GM18868 (cell line): ENCODE data around the gene TTC9C.
A peak's percentile ranks its signal among the peaks of the same experiment; 100 is the strongest.
"Not testable (repeated sequence)": the region's sequence is repeated elsewhere in the genome, so short reads cannot be mapped to it uniquely, and the experiment has no call there.

Source experiments
- ATAC-seq: cut with Tn5 transposase; IDR thresholded peaks from one replicate; pipeline ENCODE4 v1.9.1; 2021; ENCODE audit warnings: mild to moderate bottlenecking, moderate library complexity; ENCODE audit not compliant: unreplicated experiment

TTC9C gene

GRCh38 chr11:62749931-62750330 is 21.6 kb downstream of the TTC9C start:
- not testable (repeated sequence) for ATAC-seq

DNA sequence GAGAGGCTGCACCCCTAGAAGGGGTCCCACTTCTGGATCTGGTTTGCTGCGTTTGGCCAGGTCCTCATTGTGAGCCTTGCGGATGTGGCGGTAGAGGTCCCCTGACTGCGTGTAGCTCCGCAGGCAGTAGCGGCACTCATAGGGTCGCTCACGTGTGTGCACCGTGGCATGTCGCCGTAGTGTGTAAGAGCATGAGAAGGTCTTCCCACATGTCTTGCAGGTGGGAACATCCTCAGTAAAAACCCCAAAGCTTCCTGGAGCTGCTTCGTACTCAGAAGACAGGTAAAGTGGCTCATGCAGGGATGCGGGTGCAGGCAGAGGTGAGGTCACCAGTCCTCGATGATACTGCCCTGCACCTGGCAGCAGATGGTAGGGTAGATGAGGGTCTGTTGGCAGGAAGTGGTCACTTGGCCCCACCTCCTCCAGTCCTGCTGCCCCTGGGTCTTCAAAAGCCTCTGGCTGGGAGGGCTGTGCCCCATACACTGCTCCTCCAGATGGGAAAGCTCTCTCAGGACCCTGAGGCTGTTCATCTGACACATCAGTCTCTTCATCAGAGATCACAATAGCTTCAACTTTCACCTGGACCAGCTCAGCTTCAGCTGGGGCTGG is 24.0 kb downstream of the TTC9C start:
- ATAC-seq: no peak

DNA sequence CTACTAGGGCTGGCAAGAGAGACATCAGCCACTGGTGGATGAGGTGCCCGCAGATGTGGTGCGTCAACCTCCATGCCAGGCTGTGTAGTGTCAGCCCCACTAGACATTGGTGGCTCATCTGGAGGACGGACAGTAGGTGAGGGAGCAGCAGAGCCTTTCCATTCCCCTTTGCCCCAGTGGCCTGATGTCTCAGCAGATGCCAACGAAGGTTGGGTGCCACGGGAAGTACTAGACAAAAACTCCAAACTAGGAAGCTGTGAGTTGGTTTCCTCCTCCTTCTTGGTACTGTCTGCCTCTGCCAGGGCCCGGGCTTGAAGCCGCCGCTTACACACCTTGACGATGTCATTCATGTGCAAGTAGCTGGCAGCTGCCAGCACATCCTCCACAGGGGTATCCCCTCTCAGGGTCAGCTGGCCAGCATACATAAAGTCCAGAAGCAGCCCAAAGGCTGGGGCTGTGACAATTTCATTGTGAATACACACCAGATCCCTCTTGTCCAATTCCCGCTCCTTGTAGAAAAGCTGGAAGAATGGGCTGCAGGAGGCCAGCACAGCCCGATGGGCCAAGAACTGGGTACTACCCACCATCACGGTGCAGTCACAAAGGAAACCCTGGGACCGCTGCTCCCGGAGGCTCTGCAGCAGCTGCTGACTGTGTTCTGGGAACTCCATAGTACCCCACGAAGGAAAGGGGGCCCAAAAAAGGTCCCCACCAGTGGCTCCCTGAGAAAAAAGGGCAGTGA is 24.9 kb downstream of the TTC9C start:
- ATAC-seq: no peak

DNA sequence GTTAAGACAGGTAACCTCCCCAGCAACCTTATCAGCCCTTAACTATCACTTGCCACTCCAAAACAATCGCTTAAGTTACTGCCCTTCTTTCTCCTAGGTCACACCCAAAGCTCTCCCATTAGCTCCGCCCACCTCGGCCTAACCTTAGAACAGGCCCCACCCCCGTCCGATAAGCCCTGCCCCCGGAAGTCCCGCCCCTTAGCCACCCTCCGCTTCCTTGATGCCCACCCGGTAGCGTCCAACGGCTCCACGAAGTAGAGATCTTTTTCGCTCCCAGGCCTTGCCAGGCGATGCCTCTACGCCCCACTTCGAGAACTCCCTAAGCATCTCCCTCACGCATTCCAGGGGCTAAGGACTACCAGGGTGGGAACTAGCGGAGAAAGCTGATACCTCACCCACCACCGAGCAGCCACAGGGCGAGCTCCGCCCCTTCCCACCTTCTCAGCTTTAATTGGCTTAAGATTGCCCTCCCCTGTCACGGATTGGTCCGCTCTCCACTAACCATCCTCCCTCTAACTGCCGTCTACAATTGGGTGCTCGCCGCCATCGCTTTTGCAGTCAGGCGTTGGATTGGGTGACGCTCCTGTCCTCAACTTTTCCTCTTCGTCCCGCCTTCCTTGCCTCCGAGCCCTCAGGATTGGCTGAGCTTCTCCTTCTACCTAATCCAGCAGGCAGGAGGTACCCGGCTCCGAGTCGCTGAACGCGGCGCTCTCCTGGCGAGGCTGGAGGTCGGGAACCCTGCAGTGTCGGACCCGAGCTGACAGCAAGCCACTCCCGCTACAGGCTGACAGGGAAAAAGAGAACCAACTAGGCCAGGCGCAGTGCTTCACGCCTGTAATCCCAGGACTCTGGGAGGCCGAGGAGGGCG is 25.7 kb downstream of the TTC9C start, which contains the start of gene ZBTB3:
Gene ZBTB3, minus strand, starts transcription at position 425 of the 868 bp plus-strand sequence. CDS start 496 bp downstream, outside the sequence.
- ATAC-seq: peak; percentile 96

- no peak for ATAC-seq
Observed at GRCh38 chr11:62755086-62755615, 26.9 kb downstream of the TTC9C start.

GRCh38 chr11:62757846-62758788 is 29.8 kb downstream of the TTC9C start:
- no peak for ATAC-seq

DNA sequence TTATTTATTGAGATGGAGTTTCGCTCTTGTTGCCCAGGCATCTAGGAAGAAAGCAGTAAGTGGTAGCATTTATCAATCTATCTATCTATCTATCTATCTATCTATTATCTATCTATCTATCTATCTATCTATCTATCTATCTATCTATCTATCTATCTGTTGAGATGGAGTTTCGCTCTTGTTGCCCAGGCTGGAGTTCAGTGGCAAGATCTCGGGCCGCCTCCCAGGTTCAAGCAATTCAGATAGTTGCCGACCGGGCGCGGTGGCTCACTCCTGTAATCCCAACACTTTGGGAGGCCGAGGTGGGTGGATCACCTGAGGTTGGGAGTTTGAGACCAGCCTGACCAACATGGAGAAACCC is 32.6 kb downstream of the TTC9C start:
- not testable (repeated sequence) for ATAC-seq

DNA sequence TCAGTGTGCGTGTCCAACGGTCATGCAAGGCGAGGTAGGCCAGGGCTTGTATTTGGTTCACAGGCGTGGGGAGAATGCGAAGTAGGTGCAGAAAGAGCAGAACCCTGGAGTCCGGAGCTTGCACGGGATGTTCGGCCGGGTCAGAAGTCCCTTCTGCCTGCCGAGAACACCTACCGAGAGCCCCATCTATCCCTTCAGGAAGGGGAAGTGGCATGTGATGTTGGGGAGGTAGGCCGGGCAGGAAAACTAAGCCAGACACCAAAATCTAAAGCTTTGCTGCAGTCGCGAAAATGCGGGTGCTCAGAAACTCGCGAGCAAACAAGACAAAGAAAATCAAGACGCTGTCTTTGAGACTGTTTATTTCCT is 42.5 kb downstream of the TTC9C start:
- peak; percentile 2 for ATAC-seq

GRCh38 chr11:62771144-62772021 is 43.1 kb downstream of the TTC9C start, which contains the start of gene TAF6L:
Gene TAF6L, plus strand, starts transcription at chr11:62771396. Its CDS starts 4,388 bp downstream, at chr11:62775784.
- ATAC-seq: peak; percentile 84

DNA sequence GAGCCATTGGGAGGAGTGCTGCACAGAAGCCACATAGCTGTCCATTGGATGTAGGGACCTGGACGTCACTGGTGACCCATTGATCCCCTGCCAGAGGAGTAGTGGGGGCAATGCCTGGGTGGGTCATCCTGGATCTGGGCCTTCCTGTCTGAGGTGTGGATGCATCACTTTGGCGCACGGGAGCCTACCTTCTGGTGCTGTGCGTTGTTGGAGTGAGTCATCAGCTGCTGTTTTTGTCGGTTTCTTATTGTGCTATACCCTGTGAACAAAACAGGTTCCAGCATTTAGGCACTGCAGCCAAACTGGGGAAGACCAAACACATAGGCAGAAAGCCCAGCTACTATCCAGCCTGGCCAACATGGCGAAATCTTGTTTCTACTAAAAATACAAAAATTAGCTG is 46.1 kb downstream of the TTC9C start:
- no peak for ATAC-seq

DNA sequence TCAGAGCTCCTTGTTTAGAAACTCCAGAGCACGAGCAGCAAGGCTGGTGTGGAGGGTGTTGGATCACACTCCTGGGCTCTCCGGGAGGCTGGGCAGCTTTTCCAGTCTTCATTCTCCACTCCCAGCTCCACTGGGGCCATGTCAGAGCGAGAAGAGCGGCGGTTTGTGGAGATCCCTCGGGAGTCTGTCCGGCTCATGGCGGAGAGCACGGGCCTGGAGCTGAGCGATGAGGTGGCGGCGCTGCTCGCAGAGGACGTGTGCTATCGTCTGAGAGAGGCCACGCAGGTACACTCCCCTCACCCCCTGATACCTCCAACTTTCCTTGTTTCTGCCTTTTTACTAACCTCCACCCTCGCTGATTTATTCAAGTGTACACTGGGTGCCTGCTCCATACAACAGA is 47.4 kb downstream of the TTC9C start:
- no peak for ATAC-seq

GRCh38 chr11:62777389-62777788 is 49.1 kb downstream of the TTC9C start:
- no peak for ATAC-seq

- no peak for ATAC-seq
Observed at GRCh38 chr11:62778441-62778840, 50.2 kb downstream of the TTC9C start.

- ATAC-seq: no peak
Observed at GRCh38 chr11:62782753-62783152, 54.5 kb downstream of the TTC9C start.

- ATAC-seq: peak; percentile 74
Observed at GRCh38 chr11:62786318-62787004, 58.2 kb downstream of the TTC9C start.

DNA sequence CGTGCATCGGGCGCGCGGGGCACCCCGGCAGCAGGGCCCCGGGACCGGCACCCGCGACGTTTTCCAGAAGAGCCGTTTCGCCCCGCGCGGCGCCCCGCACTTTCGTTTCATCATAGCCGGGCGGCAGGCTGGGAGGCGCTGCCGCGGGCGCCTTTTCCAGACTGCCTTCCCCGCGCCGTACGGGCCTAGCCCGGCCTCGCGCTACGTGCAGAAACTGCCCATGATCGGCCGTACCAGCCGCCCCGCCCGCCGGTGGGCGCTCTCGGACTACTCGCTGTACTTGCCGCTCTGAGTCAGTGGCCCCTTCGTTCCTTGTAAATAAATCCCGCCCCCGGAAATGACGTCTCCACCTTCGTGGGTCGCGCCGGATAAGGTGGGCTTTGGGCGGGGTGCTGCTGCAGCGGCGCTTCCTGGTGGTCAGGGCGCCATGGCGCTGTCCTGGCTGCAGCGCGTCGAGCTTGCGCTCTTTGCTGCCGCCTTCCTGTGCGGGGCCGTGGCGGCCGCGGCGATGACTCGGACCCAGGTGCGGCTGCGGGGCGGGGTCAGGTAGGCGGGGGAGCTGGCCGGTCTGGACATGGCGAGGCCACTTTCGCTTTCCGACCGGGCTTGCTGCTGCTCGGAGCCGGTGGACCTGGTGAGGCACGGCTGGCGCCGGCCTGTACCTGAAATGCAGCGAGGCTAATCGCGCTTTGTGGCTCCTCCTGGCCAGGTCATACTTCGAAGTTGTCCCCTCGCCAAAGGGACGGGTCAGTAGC is 58.9 kb downstream of the TTC9C start, which contains the start of gene TMEM179B:
Gene TMEM179B, plus strand, starts transcription at position 398 of the 755 bp plus-strand sequence. Its CDS starts 30 bp downstream, at position 428.
- ATAC-seq: peak; percentile 69
